Measurements from ENCODE around the gene MYOG. TPM values are rescaled to one million over a fixed set of nuclear protein-coding genes. Genes with fewer than 3 reads are reported as not detected.

The MYOG gene
- total and polyA plus RNA-seq, 10 donors: not detected

GRCh38 chr1:203093754-203094410 lies 8.1 kb upstream of the MYOG start:
- 66 to 91% (median 79%) methylated on average over 1 of the region's 1 CpG for WGBS, 5 donors
- TF ChIP-seq CTCF (IDR thresholded peaks at IDR 0.05 in 8 of 11, conservative IDR thresholded peaks at IDR 0.05 in 3 of 11) (no peak), POLR2A (IDR thresholded peaks at IDR 0.05) (no peak), POLR2AphosphoS5 (IDR thresholded peaks at IDR 0.05) (no peak)
- Histone ChIP-seq H3K27ac (no peak overlapping the region), H3K36me3 (no peaks in the 10 kb centered on the region), H3K4me3 (no peak overlapping the region), H3K27me3 (replicated peaks in 1 of 7) (peaks cover 0 to 26% (median 0%) of the 10 kb centered on the region in 7 donors), H3K4me1 (no peaks in the 10 kb centered on the region), H3K9me3 (peaks cover 0 to 32% (median 26%) of the 10 kb centered on the region in 8 donors)
- intact Hi-C loops (cut with DNase I; ENCODE audit: low total_unique reads): no loop called here
- no peak for DNase-seq

GRCh38 chr1:203091761-203092330 lies 6.0 kb upstream of the MYOG start:
- H3K4me3 ChIP-seq: no peak overlapping the region
- TF ChIP-seq POLR2A (IDR thresholded peaks at IDR 0.05) (no peak), POLR2AphosphoS5 (IDR thresholded peaks at IDR 0.05) (no peak), CTCF (IDR thresholded peaks at IDR 0.05 in 8 of 11, conservative IDR thresholded peaks at IDR 0.05 in 3 of 11) (no peak)
- peaks cover 0 to 29% (median 26%) of the 10 kb centered on the region in 8 donors for H3K9me3 ChIP-seq
- DNase-seq: no peak
- WGBS, 5 donors: 70 to 80% (median 71%) methylated on average over 6 of the region's 6 CpGs
- H3K27ac ChIP-seq: peak overlapping the region in 1 of 8 donors; percentile 9
- H3K27me3 ChIP-seq (replicated peaks in 1 of 7): peaks cover 0 to 26% (median 0%) of the 10 kb centered on the region in 7 donors
- intact Hi-C loops (cut with DNase I; ENCODE audit: low total_unique reads): no loop called here
- no peaks in the 10 kb centered on the region for H3K36me3 ChIP-seq
- H3K4me1 ChIP-seq: no peaks in the 10 kb centered on the region

- Histone ChIP-seq H3K9me3 (peaks cover 0 to 27% (median 23%) of the 10 kb centered on the region in 8 donors), H3K36me3 (no peaks in the 10 kb centered on the region), H3K27ac (no peak overlapping the region), H3K4me3 (no peak overlapping the region), H3K4me1 (no peaks in the 10 kb centered on the region), H3K27me3 (replicated peaks in 1 of 7) (peaks cover 0 to 26% (median 0%) of the 10 kb centered on the region in 7 donors)
- WGBS, 5 donors: 67 to 96% (median 89%) methylated on average over 4 of the region's 4 CpGs
- intact Hi-C loops (cut with DNase I; ENCODE audit: low total_unique reads): no loop called here
- no peak for DNase-seq
- TF ChIP-seq POLR2AphosphoS5 (IDR thresholded peaks at IDR 0.05): no peak
- no peak for TF ChIP-seq CTCF (IDR thresholded peaks at IDR 0.05 in 8 of 11, conservative IDR thresholded peaks at IDR 0.05 in 3 of 11)
- TF ChIP-seq POLR2A (IDR thresholded peaks at IDR 0.05): no peak
These were observed 5.3 kb upstream of the MYOG start for GRCh38 chr1:203091199-203091477.

GRCh38 chr1:203090421-203091198 lies 4.8 kb upstream of the MYOG start:
- WGBS, 5 donors: 67 to 77% (median 73%) methylated on average over 6 of the region's 6 CpGs
- TF ChIP-seq CTCF (IDR thresholded peaks at IDR 0.05 in 8 of 11, conservative IDR thresholded peaks at IDR 0.05 in 3 of 11): no peak
- TF ChIP-seq POLR2A (IDR thresholded peaks at IDR 0.05): no peak
- no peak for DNase-seq
- intact Hi-C loops (cut with DNase I; ENCODE audit: low total_unique reads): no loop called here
- Histone ChIP-seq H3K27ac (no peak overlapping the region), H3K4me1 (no peaks in the 10 kb centered on the region), H3K9me3 (peaks cover 0 to 21% (median 17%) of the 10 kb centered on the region in 8 donors), H3K4me3 (no peak overlapping the region), H3K27me3 (replicated peaks in 1 of 7) (peaks cover 0 to 26% (median 0%) of the 10 kb centered on the region in 7 donors), H3K36me3 (no peaks in the 10 kb centered on the region)

Measured in spleen (tissue), 11 donors.